Fibroblast of pulmonary artery (primary cell): ENCODE measurements around the gene SGPL1.
"Not testable (repeated sequence)": the region's sequence is repeated elsewhere in the genome, so short reads cannot be mapped to it uniquely, and the experiment has no call there.

Experiments
- DNase-seq: peaks from one replicate; pipeline ENCODE4 v3.0.0-alpha.2; 2010; ENCODE audit warnings: low read depth
- H3K4me3 ChIP-seq: replicated peaks from 2 replicates; pipeline ENCODE4 v1.5.1; 2011; ENCODE audit warnings: low read depth, mild to moderate bottlenecking, control low read depth, low read length, moderate library complexity
- TF ChIP-seq, protein P1 (sequence below): IDR thresholded peaks from 2 replicates; pipeline ENCODE4 v1.5.1; 2011; ENCODE audit warnings: mild to moderate bottlenecking, control low read depth, low read length, inconsistent platforms; ENCODE audit errors: missing control alignments

Gene SGPL1

DNA sequence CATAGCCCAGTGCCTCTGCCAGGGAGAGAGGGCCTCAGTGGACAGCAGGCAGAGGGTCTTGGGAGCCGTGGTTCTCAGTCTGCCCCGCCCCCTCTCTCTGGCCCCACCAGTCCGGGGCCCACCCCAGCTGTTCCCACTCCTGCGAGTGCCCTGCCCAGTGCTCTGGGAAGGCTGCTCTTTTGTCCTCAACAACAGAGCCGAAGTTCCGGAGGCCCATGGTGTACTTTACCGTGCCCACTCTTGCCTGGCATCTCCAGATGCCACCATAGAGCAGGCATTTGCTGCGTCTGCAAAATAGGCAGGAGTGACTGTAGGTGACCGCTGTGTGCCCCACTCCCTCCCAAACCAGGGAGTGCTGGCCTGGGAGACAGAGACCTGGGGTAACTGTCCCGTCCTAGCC lies 101.9 kb downstream of the SGPL1 start:
- TF ChIP-seq, protein P1, sequence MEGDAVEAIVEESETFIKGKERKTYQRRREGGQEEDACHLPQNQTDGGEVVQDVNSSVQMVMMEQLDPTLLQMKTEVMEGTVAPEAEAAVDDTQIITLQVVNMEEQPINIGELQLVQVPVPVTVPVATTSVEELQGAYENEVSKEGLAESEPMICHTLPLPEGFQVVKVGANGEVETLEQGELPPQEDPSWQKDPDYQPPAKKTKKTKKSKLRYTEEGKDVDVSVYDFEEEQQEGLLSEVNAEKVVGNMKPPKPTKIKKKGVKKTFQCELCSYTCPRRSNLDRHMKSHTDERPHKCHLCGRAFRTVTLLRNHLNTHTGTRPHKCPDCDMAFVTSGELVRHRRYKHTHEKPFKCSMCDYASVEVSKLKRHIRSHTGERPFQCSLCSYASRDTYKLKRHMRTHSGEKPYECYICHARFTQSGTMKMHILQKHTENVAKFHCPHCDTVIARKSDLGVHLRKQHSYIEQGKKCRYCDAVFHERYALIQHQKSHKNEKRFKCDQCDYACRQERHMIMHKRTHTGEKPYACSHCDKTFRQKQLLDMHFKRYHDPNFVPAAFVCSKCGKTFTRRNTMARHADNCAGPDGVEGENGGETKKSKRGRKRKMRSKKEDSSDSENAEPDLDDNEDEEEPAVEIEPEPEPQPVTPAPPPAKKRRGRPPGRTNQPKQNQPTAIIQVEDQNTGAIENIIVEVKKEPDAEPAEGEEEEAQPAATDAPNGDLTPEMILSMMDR = no peak
- DNase-seq = no peak
- H3K4me3 ChIP-seq = no peak overlapping the region

DNA sequence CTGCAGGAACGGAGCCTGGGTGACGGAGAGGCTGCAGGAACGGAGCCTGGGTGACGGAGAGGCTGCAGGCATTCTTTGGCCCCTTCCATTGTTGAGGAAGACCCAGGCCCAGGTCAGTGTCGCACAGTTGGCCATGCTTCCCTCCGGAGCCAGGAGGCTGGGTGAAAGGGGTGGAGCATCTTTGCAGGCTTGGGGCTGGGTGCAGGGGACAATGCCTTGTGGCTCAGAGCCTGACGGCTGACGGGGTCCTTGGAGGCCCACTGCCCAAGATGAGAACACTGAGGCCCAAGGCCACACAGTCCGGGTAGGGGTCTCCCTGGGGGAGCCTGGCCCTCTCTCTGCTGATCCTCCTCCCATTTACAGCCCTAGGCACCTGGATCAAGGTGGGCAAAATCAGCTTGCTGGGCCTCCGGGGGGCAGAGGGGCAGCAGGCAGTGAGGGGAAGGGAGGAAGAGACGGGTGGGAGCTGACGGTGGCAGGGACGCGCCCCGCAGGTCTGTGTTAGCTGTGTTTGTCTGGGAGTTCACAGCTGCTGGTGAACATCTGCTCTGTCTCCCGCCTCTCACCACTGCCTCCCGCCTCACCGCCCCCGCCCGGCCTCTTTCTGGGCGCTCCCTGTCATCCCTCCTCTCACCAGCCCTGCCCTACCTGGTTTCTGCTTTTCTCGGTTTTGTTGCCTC lies 103.2 kb downstream of the SGPL1 start:
- no peak for DNase-seq
- TF ChIP-seq, protein P1 = no peak
- H3K4me3 ChIP-seq = no peak overlapping the region

DNA sequence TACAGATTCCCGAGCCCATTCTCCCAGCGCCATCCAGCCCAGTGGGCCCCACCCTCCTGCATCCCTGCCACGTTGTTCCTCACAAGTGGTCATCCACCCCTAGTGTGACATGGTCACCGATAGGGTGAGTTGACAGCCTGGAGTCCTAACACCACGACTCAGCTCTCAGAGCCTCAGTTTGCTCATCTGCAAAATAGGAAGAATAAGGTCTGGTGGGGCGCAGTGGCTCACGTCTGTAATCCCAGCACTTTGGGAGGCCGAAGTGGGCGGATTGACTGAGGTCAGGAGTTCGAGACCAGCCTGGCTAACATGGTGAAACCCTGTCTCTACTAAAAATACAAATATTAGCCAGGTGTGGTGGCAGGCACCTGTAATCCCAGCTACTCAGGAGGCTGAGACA lies 104.2 kb downstream of the SGPL1 start:
- not testable (repeated sequence) for DNase-seq, H3K4me3 ChIP-seq

DNA sequence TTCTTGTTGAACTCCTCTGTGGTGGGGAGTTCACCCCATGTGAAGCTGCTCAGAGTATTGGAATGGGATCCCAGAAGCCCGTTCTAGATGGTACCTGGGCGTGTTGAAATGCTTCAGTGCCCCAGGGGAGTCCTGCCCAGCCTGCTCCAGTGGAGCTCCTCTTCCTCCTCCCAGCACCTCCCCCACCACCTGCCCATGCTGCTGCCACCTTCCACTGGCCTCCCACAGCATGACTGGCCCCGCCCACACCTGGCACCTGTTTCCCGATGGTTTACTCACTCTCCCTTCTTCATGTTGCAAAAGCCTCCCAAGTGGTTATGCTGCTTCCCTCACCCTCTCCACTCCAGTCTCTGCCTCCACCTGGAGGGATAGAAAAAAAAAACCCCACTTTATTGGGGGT lies 104.8 kb downstream of the SGPL1 start:
- no peak overlapping the region for H3K4me3 ChIP-seq
- DNase-seq = no peak
- TF ChIP-seq, protein P1 = no peak

DNA sequence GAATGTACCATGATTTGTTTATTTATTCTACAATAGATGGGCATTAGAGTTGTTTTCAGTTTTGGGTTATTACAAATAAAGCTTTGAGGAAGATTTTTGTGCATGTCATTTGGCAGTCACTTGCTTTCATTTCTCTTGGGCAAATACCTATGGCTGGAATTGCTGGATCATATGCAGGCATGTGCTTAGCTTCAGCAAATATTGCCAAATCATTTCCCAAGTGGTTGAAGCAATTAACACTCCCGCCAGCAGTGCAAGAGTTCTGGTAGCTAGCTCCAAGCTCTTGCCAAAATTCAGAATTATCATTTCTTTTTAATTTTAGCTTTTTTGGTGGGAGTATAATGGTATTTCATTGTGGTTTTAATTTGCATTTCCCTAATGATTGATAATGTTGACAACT lies 105.5 kb downstream of the SGPL1 start:
- DNase-seq = no peak
- TF ChIP-seq, protein P1 = no peak

DNA sequence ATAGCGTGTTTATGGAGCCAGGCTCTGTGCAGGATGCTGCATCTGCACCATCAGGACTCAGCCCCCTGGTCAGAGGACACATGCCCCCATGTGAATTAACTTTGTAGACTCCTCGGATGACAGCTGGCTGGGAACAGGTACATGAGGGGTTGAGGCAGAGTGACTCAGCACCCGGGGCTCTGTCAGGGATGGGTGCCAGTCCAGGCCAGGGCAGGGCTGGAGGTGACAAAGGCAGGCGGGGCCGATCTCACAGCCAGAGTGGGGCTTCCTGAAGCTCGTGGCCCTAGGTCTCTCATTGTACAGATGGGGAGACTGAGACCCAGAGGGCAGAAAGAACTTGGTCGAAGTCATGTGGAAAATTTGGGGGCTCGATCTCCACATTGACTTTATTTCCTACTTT lies 107.9 kb downstream of the SGPL1 start:
- no peak for DNase-seq
- H3K4me3 ChIP-seq = no peak overlapping the region
- TF ChIP-seq, protein P1 = no peak

More for the DNA sequence above, 105.5 kb downstream of the SGPL1 start:
- H3K4me3 ChIP-seq = no peak overlapping the region

DNA sequence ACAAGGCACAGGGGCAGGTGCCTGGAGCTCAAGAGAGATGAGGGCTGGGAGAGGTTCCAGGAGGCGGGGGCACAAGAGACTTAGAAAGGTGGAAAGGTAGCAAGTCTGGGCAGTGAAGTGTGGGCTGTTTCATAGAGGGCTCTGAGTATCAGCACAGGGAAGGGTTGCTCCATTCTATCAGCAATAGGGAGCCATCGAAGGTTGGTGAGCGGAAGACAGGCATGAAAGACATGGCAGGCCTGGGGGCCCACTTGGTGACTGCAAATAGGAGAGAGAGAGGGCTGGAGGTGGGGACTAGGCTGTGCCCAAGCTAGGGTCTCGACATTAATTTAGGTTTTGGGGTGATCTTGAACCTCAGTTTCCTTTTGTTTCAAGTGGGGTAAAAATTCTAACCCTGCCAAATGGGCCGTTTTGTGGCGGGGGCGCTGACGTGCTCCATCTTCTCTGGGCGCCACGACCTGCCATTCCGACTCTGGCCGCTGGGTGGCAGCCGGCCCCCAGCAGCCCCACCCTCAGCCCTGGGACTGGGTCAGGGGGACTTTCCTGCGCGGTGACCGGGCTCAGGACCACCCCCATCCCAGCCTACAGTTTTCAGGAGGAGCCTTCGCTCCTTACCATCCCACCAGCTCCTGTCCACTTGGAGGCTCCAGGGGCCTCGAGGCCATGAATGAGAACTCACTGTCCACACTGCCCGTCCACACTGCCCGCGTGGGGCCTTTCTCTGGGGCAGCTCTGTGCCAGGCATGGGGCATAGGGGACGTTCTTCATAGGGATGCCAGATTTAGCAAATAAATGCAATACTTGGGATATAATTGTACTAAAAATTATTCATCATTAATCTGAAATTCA lies 109.9 kb downstream of the SGPL1 start:
- H3K4me3 ChIP-seq = no peak overlapping the region
- TF ChIP-seq, protein P1 = peak; percentile 85
- DNase-seq = peak; percentile 22
